CD4-positive, CD25-positive, alpha-beta regulatory T cell (primary cell): ENCODE results near the gene USP36. TPM values are rescaled to one million over a fixed set of nuclear protein-coding genes. Genes with fewer than 3 reads are reported as not detected.
"Not testable (repeated sequence)": the region's sequence is repeated elsewhere in the genome, so short reads cannot be mapped to it uniquely, and the experiment has no call there.

Experiments
- ATAC-seq, 2 donors: fragments of 150-1000 bp; cut with Tn5 transposase; one replicate each; pipeline ENCODE4 v1.10.0; 2021; ENCODE audit warnings: low read depth in 2 of 2, moderate number of reproducible peaks in 2 of 2, moderate library complexity in 1 of 2
- DNase-seq, 3 donors: peaks; one replicate each; pipeline versions ENCODE4 v3.0.0 to v3.0.0-alpha.2; 2012 to 2022; ENCODE audit warnings: mixed read lengths in 1 of 3
- H3K27ac ChIP-seq: one replicate; pipeline ENCODE4 v1.7.0; 2013; ENCODE audit warnings: mild to moderate bottlenecking, low read length; ENCODE audit not compliant: insufficient read depth, poor library complexity, severe bottlenecking
- H3K27me3 ChIP-seq: one replicate; pipeline ENCODE4 v1.7.0; 2013; ENCODE audit warnings: low read length; ENCODE audit not compliant: control insufficient read depth, insufficient read depth
- H3K36me3 ChIP-seq: one replicate; pipeline ENCODE4 v1.7.0; 2013; ENCODE audit warnings: mild to moderate bottlenecking, low read length, moderate library complexity; ENCODE audit not compliant: control insufficient read depth, insufficient read depth
- H3K4me1 ChIP-seq: 2 replicates; pipeline ENCODE4 v1.7.0; 2013; ENCODE audit warnings: mild to moderate bottlenecking, low read length; ENCODE audit not compliant: insufficient read depth, control insufficient read depth, poor library complexity, severe bottlenecking
- H3K4me3 ChIP-seq: one replicate; pipeline ENCODE4 v1.7.0; 2013; ENCODE audit warnings: low read depth, mild to moderate bottlenecking, low read length, moderate library complexity
- H3K9me3 ChIP-seq, 2 experiments: 1 replicate in 1 of 2; 2 replicates in 1 of 2; pipeline ENCODE4 v1.7.0; 2013; ENCODE audit warnings: low read length in 2 of 2, mild to moderate bottlenecking in 1 of 2, moderate library complexity in 1 of 2; ENCODE audit not compliant: control insufficient read depth in 2 of 2
- H3K27ac Mint-ChIP-seq, 3 donors: one replicate each; pipeline ENCODE4 v1.8.0; 2020 to 2022; ENCODE audit warnings: mild to moderate bottlenecking in 3 of 3, mixed read lengths in 3 of 3, moderate library complexity in 2 of 3
- H3K27me3 Mint-ChIP-seq: one replicate; pipeline ENCODE4 v1.8.0; 2022; ENCODE audit warnings: mild to moderate bottlenecking, mixed read lengths
- H3K36me3 Mint-ChIP-seq: one replicate; pipeline ENCODE4 v1.8.0; 2020; ENCODE audit warnings: mixed read lengths
- H3K4me1 Mint-ChIP-seq, 4 donors: one replicate each; pipeline ENCODE4 v1.8.0; 2020 to 2022; ENCODE audit warnings: mixed read lengths in 4 of 4, mild to moderate bottlenecking in 1 of 4
- H3K4me3 Mint-ChIP-seq, 4 donors: one replicate each; pipeline ENCODE4 v1.8.0; 2020 to 2022; ENCODE audit warnings: mild to moderate bottlenecking in 4 of 4, mixed read lengths in 4 of 4, moderate library complexity in 3 of 4
- H3K9me3 Mint-ChIP-seq, 7 donors: one replicate each; pipeline ENCODE4 v1.8.0; 2020 to 2022; ENCODE audit warnings: mixed read lengths in 7 of 7, mild to moderate bottlenecking in 3 of 7, moderate library complexity in 2 of 7
- polyA plus RNA-seq, 4 donors: library from polyadenylated mRNA; unstranded; fragments of 300-500 nt; fragmentation: Illumina TruSeq; gene quantifications; one replicate each; pipeline ENCODE4 v1.2.3, GENCODE V29; 2021
- total RNA-seq: library from RNA; stranded (reverse); gene quantifications from one replicate; pipeline ENCODE4 v1.2.3, GENCODE V29; 2022

USP36 gene
- 407 TPM for total RNA-seq
- polyA plus RNA-seq, result 10 to 100 TPM; 19.6 to 22.2 (median 21.2) TPM

DNA sequence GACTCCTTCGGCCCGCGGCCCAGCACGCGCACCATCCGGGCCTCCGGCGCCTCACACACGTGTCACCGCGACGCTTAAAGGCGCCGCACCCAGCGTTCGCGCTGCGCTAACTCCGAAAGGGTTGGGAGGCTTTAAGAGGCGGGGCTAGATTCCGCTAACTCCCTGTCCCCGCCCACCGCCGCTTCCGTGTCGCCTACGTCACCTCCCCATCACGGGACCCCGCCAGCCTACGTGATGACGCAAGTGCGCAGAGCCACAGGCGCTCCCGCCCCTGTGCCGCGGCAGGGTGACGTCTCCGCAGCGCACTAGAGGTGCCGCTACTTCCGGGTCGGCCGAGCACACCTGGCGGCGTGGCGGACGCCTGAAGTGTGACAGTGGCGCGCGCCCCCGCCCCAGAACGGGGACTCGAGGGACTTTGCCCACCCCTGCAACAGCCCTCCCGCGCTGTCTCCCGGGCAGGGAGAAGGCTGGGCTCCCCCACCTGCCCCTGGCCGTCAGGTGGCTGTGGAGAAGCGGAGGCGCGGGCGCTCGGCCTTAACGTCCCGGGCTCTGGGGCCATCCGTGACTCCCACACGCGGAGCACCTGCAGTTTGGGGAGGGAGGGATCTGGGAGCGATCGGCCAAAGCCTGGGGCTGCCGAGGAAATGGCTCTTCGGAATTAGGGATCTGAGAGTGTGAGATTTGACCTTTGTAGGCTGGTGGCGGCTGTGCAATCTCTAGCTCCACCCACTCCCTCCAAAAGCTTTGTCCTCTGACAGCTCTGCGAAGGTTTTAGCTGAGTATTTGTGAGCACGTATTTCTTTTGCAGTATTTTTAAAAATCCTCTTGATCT is at the start of gene USP36:
Gene USP36 (minus strand): TSS at position 35 of the 832 bp plus-strand sequence. CDS start 4,451 bp downstream, outside the sequence.
- Histone ChIP-seq H3K27ac (peak within 1 kb of the TSS; percentile 99), H3K4me1 (peaks cover 27% of the 10 kb centered on the region), H3K27me3 (no peaks in the 10 kb centered on the region), H3K36me3 (peaks cover 20% of the 10 kb centered on the region), H3K4me3 (peak within 1 kb of the TSS; percentile 86), H3K9me3 (no peaks in the 10 kb centered on the region)
- H3K9me3 Mint-ChIP-seq, result peaks cover 0 to 2% (median 0%) of the 10 kb centered on the region in 7 donors
- peaks cover 7 to 48% (median 31%) of the 10 kb centered on the region in 4 donors for H3K4me1 Mint-ChIP-seq
- peak within 1 kb of the TSS; percentile 95 to 98 (median 95) for H3K27ac Mint-ChIP-seq
- H3K36me3 Mint-ChIP-seq, result peaks cover 27% of the 10 kb centered on the region
- ATAC-seq, result peak; percentile 89 to 91
- peak within 1 kb of the TSS; percentile 91 to 99 (median 96) for H3K4me3 Mint-ChIP-seq
- peaks cover 4% of the 10 kb centered on the region for H3K27me3 Mint-ChIP-seq
- peak; percentile 99 to 100 (median 100) for DNase-seq

GRCh38 chr17:78890096-78890495 is 49.5 kb upstream of the USP36 start:
- H3K36me3 Mint-ChIP-seq, result not testable (repeated sequence)

GRCh38 chr17:78889531-78889930 is 48.9 kb upstream of the USP36 start:
- DNase-seq, result no peak
- peaks cover 3 to 47% (median 16%) of the 10 kb centered on the region in 4 donors for H3K4me1 Mint-ChIP-seq
- peaks cover 21% of the 10 kb centered on the region for H3K4me1 ChIP-seq

More at GRCh38 chr17:78890096-78890495, 49.5 kb upstream of the USP36 start:
- Mint-ChIP-seq H3K4me1 (peaks cover 3 to 47% (median 16%) of the 10 kb centered on the region in 4 donors), H3K4me3 (peak overlapping the region in 3 of 4 donors; percentile 64 to 84 (median 81)), H3K27ac (peak overlapping the region; percentile 88 to 97 (median 95))
- not testable (repeated sequence) for H3K9me3 ChIP-seq, H3K27me3 Mint-ChIP-seq, H3K4me3 ChIP-seq, DNase-seq, ATAC-seq, H3K9me3 Mint-ChIP-seq, H3K27me3 ChIP-seq, H3K36me3 ChIP-seq
- Histone ChIP-seq H3K27ac (peak overlapping the region; percentile 71), H3K4me1 (peaks cover 21% of the 10 kb centered on the region)

GRCh38 chr17:78888941-78889518 is 48.4 kb upstream of the USP36 start:
- peaks cover 21% of the 10 kb centered on the region for H3K4me1 ChIP-seq
- ATAC-seq (no peak), DNase-seq (peak in 1 of 3 donors; percentile 29)
- Mint-ChIP-seq H3K27me3 (peaks cover 4% of the 10 kb centered on the region), H3K4me3 (peak overlapping the region; percentile 8 to 81 (median 40)), H3K9me3 (peaks cover 0 to 1% (median 0%) of the 10 kb centered on the region in 7 donors), H3K36me3 (no peaks in the 10 kb centered on the region), H3K4me1 (peaks cover 3 to 47% (median 16%) of the 10 kb centered on the region in 4 donors), H3K27ac (peak overlapping the region; percentile 72 to 88 (median 85))
- peak overlapping the region; percentile 44 for H3K4me3 ChIP-seq
- H3K9me3 ChIP-seq, result no peaks in the 10 kb centered on the region
- H3K27me3 ChIP-seq, result no peaks in the 10 kb centered on the region
- no peaks in the 10 kb centered on the region for H3K36me3 ChIP-seq
- H3K27ac ChIP-seq, result peak overlapping the region; percentile 60

More at GRCh38 chr17:78889531-78889930, 48.9 kb upstream of the USP36 start:
- Mint-ChIP-seq H3K4me3 (peak overlapping the region in 3 of 4 donors; percentile 8 to 81 (median 39)), H3K27ac (peak overlapping the region; percentile 79 to 88 (median 85)), H3K36me3 (no peaks in the 10 kb centered on the region), H3K9me3 (peaks cover 0 to 1% (median 0%) of the 10 kb centered on the region in 7 donors), H3K27me3 (peaks cover 4% of the 10 kb centered on the region)
- Histone ChIP-seq H3K27me3 (no peaks in the 10 kb centered on the region), H3K4me3 (peak overlapping the region; percentile 44), H3K36me3 (no peaks in the 10 kb centered on the region), H3K27ac (peak overlapping the region; percentile 60), H3K9me3 (no peaks in the 10 kb centered on the region)
- ATAC-seq, result no peak

DNA sequence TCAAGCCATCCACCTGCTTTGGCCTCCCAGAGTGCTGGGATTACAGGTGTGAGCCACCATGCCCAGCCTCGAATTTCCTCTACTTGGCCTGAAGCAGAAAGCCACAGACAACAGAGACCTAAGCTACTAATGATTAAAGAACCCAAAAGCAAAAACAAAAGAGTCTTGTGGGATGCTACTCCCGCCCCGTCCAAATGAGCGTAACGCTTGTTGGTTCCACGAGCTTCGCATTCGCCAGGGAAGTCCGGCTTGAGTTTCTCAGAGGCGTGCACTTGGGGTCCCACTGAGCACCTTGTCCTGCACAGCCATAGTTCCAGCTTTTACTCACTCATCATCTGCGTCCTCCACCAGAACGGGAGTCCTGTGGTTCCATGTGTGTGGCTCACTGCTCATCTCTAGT is 46.3 kb upstream of the USP36 start:
- ATAC-seq (no peak), DNase-seq (no peak)
- peaks cover 27% of the 10 kb centered on the region for H3K4me1 ChIP-seq
- Mint-ChIP-seq H3K36me3 (no peaks in the 10 kb centered on the region), H3K27ac (peak overlapping the region in 2 of 3 donors; percentile 48 to 72), H3K9me3 (peaks cover 0 to 1% (median 0%) of the 10 kb centered on the region in 7 donors), H3K27me3 (peaks cover 4% of the 10 kb centered on the region), H3K4me1 (peaks cover 6 to 48% (median 16%) of the 10 kb centered on the region in 4 donors), H3K4me3 (peak overlapping the region in 1 of 4 donors; percentile 54)
- H3K36me3 ChIP-seq, result no peaks in the 10 kb centered on the region
- H3K4me3 ChIP-seq, result no peak overlapping the region
- no peaks in the 10 kb centered on the region for H3K9me3 ChIP-seq
- no peak overlapping the region for H3K27ac ChIP-seq
- no peaks in the 10 kb centered on the region for H3K27me3 ChIP-seq

GRCh38 chr17:78885956-78886355 is 45.3 kb upstream of the USP36 start:
- no peak overlapping the region for H3K27ac ChIP-seq
- DNase-seq, result no peak

DNA sequence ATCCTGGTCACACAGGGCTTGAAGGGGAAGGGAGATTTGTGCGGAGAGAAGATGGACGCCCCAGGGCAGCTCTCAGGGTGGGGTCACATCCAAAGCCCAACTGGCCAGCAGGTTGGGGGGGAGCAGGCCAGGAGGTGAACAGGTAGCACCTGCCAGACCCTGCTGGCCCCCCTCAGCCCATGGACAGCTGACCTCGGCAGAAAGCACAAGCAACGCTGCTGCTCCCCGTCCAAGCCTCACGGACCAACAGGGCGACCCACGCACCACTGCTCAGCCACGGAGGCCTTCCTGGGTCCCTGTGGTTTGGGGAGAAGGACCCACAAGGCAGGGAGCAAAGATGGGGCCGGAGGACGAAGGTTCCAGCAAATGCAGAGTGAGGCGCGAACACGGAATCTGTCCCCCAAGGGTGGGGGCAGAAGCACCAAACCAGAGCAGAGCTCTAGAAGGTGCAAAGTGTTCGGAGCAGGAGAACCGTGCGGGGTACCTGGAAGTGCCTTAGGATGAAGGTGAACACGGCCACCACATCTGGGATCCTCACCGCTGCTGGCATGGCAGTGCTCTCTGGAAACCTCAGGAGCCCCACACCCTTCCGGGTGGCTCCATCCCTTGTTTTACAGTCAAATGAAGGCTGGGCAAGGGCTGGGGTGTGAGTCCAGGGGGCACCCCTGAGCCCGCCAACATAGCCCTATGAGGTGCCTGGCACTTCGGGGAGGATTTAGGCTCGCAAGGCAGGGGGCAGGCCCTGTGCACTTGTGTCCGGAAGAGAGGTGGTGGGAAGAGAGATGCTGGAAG is 44.5 kb upstream of the USP36 start:
- DNase-seq (no peak), ATAC-seq (no peak)
- Histone ChIP-seq H3K4me1 (peaks cover 21% of the 10 kb centered on the region), H3K36me3 (no peaks in the 10 kb centered on the region), H3K27ac (no peak overlapping the region), H3K4me3 (no peak overlapping the region), H3K27me3 (no peaks in the 10 kb centered on the region), H3K9me3 (no peaks in the 10 kb centered on the region)
- peaks cover 0 to 1% (median 0%) of the 10 kb centered on the region in 7 donors for H3K9me3 Mint-ChIP-seq
- H3K36me3 Mint-ChIP-seq, result no peaks in the 10 kb centered on the region
- H3K27me3 Mint-ChIP-seq, result peaks cover 4% of the 10 kb centered on the region
- H3K4me3 Mint-ChIP-seq, result peak overlapping the region in 1 of 4 donors; percentile 10
- peaks cover 8 to 37% (median 9%) of the 10 kb centered on the region in 4 donors for H3K4me1 Mint-ChIP-seq
- no peak overlapping the region for H3K27ac Mint-ChIP-seq

More at GRCh38 chr17:78885956-78886355, 45.3 kb upstream of the USP36 start:
- Mint-ChIP-seq H3K9me3 (peaks cover 0 to 1% (median 0%) of the 10 kb centered on the region in 7 donors), H3K4me1 (peaks cover 6 to 40% (median 14%) of the 10 kb centered on the region in 4 donors), H3K27ac (peak overlapping the region in 2 of 3 donors; percentile 25 to 72), H3K4me3 (peak overlapping the region in 1 of 4 donors; percentile 54), H3K27me3 (peaks cover 4% of the 10 kb centered on the region), H3K36me3 (no peaks in the 10 kb centered on the region)
- no peaks in the 10 kb centered on the region for H3K27me3 ChIP-seq
- peaks cover 23% of the 10 kb centered on the region for H3K4me1 ChIP-seq
- no peaks in the 10 kb centered on the region for H3K36me3 ChIP-seq
- ATAC-seq, result no peak
- H3K9me3 ChIP-seq, result no peaks in the 10 kb centered on the region
- no peak overlapping the region for H3K4me3 ChIP-seq
